ENCODE data around the gene ADGRV1. TPM values are rescaled to one million over a fixed set of nuclear protein-coding genes. Genes with fewer than 3 reads are reported as not detected.

The ADGRV1 gene
- total RNA-seq, 4 donors from 2014 or later, result 1.9 to 11.3 TPM; not detected in 2

DNA sequence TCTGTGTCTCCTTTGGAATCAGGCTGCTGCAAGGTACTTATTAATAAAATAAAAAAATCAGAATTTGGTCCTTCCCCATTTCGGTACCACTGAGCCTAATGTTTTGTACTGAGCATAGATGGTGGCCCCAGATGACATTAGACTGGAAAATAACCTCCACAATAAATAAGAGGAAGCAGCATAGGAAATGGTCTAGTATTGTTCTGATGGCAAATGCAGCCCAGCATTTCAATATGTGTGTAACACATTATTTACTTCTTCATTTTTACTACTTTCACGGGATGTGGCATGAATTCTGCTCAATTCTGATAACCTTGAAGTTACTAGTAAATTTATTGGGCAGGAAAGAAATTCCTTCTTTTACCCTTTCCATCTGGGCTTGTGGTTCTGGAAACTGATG is 295.6 kb downstream of the ADGRV1 start:
- TF ChIP-seq, protein P1, sequence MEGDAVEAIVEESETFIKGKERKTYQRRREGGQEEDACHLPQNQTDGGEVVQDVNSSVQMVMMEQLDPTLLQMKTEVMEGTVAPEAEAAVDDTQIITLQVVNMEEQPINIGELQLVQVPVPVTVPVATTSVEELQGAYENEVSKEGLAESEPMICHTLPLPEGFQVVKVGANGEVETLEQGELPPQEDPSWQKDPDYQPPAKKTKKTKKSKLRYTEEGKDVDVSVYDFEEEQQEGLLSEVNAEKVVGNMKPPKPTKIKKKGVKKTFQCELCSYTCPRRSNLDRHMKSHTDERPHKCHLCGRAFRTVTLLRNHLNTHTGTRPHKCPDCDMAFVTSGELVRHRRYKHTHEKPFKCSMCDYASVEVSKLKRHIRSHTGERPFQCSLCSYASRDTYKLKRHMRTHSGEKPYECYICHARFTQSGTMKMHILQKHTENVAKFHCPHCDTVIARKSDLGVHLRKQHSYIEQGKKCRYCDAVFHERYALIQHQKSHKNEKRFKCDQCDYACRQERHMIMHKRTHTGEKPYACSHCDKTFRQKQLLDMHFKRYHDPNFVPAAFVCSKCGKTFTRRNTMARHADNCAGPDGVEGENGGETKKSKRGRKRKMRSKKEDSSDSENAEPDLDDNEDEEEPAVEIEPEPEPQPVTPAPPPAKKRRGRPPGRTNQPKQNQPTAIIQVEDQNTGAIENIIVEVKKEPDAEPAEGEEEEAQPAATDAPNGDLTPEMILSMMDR (IDR thresholded peaks at IDR 0.05), result no peak
- TF ChIP-seq POLR2A (IDR thresholded peaks at IDR 0.05), result no peak
- Histone ChIP-seq H3K27ac (no peak overlapping the region), H3K27me3 (no peaks in the 10 kb centered on the region), H3K9me3 (no peaks in the 10 kb centered on the region), H3K4me1 (no peaks in the 10 kb centered on the region), H3K36me3 (no peaks in the 10 kb centered on the region), H3K4me3 (no peak overlapping the region)
- intact Hi-C loops (cut with DNase I; ENCODE audit: low total_unique reads), result no loop called here
- no peak for DNase-seq

DNA sequence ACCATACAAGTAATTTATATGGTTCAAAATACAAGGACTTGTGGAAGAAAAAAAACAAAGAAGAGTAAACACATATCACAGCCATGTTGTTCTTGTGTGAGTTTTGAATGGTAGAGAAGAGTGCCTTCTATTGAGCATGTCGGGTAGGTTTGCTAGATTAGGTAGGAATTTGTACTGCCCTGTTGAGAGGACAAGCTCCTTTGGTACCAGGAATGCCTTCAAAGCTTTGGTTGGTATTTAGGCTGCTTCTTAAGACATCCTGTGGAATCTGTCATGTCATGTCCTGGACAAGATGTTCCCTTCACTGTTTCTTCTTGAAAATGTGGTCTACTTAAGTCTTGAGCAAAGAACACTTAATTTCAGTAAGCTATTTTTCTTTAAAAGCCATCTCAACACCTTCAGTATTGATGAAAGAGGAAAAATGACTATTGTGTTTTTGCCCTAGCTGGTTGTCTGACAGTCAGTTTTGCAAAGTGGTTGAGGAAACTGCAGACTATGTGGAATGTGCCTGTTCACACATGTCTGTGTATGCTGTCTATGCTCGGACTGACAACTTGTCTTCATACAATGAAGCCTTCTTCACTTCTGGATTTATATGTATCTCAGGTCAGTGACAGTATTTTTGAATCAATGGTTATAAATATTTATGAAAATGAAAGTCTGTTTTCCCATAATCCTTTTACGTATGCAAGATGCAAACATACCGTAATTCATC is 296.9 kb downstream of the ADGRV1 start:
- intact Hi-C loops (cut with DNase I; ENCODE audit: low total_unique reads), result no loop called here
- DNase-seq, result no peak
- no peaks in the 10 kb centered on the region for H3K9me3 ChIP-seq
- TF ChIP-seq, protein P1 (IDR thresholded peaks at IDR 0.05), result no peak
- no peak for TF ChIP-seq POLR2A (IDR thresholded peaks at IDR 0.05)
- H3K27ac ChIP-seq, result no peak overlapping the region
- H3K36me3 ChIP-seq, result no peaks in the 10 kb centered on the region
- no peaks in the 10 kb centered on the region for H3K4me1 ChIP-seq
- H3K27me3 ChIP-seq, result no peaks in the 10 kb centered on the region
- H3K4me3 ChIP-seq, result no peak overlapping the region

DNA sequence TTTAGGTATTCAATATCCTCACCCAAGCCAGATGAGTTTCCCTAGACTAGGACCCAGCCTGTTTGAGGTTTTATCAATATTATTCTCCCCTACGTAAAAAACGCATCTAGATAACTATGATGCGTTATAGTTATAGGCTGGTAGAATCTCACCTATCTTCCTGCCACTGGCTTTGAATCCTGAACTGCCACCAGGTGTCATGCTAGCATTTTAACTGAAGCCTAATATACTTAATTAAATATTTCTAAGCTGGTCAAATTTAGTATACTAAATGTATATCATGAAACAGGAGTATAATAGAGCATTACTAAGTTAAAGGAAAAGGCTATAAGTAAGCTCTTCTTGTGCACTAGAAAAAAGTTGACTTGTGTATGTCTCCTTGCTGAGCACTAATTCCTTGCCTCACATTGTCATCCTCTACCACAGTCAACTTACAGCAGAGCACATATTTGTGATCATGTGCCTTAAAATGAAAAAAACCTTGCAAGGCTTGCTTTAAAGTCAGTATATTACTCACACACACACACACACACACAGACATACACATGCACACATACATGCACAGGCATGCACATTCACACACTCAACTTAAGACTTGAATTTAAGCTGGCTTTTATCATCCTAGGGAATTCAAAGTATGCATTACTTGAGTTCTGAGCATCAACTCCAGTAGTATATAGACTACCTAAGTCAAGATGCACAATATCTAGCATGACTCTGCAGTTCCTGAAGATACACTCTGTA is 303.4 kb downstream of the ADGRV1 start:
- Histone ChIP-seq H3K4me1 (no peaks in the 10 kb centered on the region), H3K27ac (no peak overlapping the region), H3K4me3 (no peak overlapping the region), H3K9me3 (no peaks in the 10 kb centered on the region), H3K36me3 (no peaks in the 10 kb centered on the region), H3K27me3 (no peaks in the 10 kb centered on the region)
- no peak for DNase-seq
- no peak for TF ChIP-seq POLR2A (IDR thresholded peaks at IDR 0.05)
- TF ChIP-seq, protein P1 (IDR thresholded peaks at IDR 0.05), result no peak
- intact Hi-C loops (cut with DNase I; ENCODE audit: low total_unique reads), result loop anchor here (10.0 kb wide), 1 partner anchor 553 kb away; no protein-coding TSS in a partner anchor

DNA sequence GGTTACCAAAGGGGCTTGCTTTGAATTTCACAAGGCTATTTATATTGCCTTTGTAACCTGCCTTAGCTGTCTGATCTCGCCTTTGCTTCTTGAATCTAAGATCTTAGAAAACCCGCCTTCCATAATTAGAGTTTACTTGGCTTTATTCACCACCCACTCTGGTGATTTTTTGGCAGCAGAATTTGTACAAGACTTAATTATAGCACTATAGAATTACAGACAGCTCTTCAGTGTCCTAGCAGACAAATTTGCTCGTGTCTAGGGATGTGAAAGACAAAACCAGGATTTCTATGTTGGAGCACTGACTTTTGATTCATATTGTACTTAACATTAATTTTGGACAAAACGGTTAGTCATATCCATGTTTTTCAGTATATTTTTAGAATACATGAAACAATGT is 306.6 kb downstream of the ADGRV1 start:
- Histone ChIP-seq H3K4me3 (no peak overlapping the region), H3K27me3 (no peaks in the 10 kb centered on the region), H3K27ac (no peak overlapping the region), H3K36me3 (no peaks in the 10 kb centered on the region), H3K9me3 (no peaks in the 10 kb centered on the region), H3K4me1 (no peaks in the 10 kb centered on the region)
- TF ChIP-seq, protein P1 (IDR thresholded peaks at IDR 0.05), result no peak
- no peak for TF ChIP-seq POLR2A (IDR thresholded peaks at IDR 0.05)
- intact Hi-C loops (cut with DNase I; ENCODE audit: low total_unique reads), result loop anchor here (10.0 kb wide), 1 partner anchor 550 kb away; no protein-coding TSS in a partner anchor
- no peak for DNase-seq

DNA sequence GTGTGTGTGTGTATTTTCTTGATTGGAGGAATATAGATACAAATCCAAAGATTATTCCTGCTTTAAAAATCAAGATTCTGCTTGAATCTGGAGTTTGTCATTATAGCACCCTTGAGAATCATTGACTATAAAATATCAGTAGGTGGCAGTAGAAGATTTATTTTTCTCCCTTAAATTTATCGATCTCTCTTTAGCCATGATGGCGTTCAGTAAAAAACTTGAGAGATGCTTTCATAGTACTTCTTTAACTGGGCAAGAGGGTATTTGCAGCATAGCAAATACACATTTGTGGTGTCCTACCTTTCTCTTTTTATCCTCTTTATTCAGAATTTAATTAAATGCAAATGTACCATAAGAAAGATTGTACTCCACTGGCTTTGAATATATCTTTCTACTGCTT is 307.7 kb downstream of the ADGRV1 start:
- Histone ChIP-seq H3K36me3 (no peaks in the 10 kb centered on the region), H3K4me1 (no peaks in the 10 kb centered on the region), H3K4me3 (no peak overlapping the region), H3K27ac (no peak overlapping the region), H3K9me3 (no peaks in the 10 kb centered on the region), H3K27me3 (no peaks in the 10 kb centered on the region)
- TF ChIP-seq POLR2A (IDR thresholded peaks at IDR 0.05), result no peak
- TF ChIP-seq, protein P1 (IDR thresholded peaks at IDR 0.05), result peak; percentile 22 to 47 (median 38)
- DNase-seq, result no peak
- intact Hi-C loops (cut with DNase I; ENCODE audit: low total_unique reads), result loop anchor here (10.0 kb wide), 1 partner anchor 548 kb away; no protein-coding TSS in a partner anchor
